Ishikawa (cell line): ENCODE results near the gene CCDC17.

ENCODE experiments used
- CEBPB ChIP-seq: IDR thresholded peaks from 2 replicates; pipeline ENCODE4 v1.6.1; 2012
- CREB1 ChIP-seq: IDR thresholded peaks from 2 replicates; pipeline ENCODE4 v1.6.1; 2012; ENCODE audit warnings: low read depth
- EGR1 ChIP-seq: IDR thresholded peaks from 2 replicates; pipeline ENCODE4 v1.6.1; 2012
- EP300 ChIP-seq: IDR thresholded peaks from 2 replicates; pipeline ENCODE4 v1.6.1; 2012; ENCODE audit warnings: borderline replicate concordance
- FOXM1 ChIP-seq: IDR thresholded peaks from 2 replicates; pipeline ENCODE4 v1.6.1; 2012; ENCODE audit warnings: low read depth, borderline replicate concordance
- NFIC ChIP-seq: IDR thresholded peaks from 2 replicates; pipeline ENCODE4 v1.6.1; 2012
- RAD21 ChIP-seq: IDR thresholded peaks from 2 replicates; pipeline ENCODE4 v1.6.1; 2012; ENCODE audit warnings: low read depth
- TAF1 ChIP-seq: IDR thresholded peaks from 2 replicates; pipeline ENCODE4 v1.6.1; 2012; ENCODE audit warnings: low read depth, mild to moderate bottlenecking
- TCF12 ChIP-seq: IDR thresholded peaks from 2 replicates; pipeline ENCODE4 v1.6.1; 2012; ENCODE audit warnings: low read depth
- TEAD4 ChIP-seq: IDR thresholded peaks from 2 replicates; pipeline ENCODE4 v1.6.1; 2012
- YY1 ChIP-seq: IDR thresholded peaks from 2 replicates; pipeline ENCODE4 v1.6.1; 2012; ENCODE audit warnings: low read depth
- ZBTB7A ChIP-seq: IDR thresholded peaks from 2 replicates; pipeline ENCODE4 v1.6.1; 2012; ENCODE audit warnings: low read depth
- TF ChIP-seq, protein P1 (sequence below): IDR thresholded peaks from 2 replicates; pipeline ENCODE4 v1.6.1; 2012
- TF ChIP-seq, protein P2 (sequence below): IDR thresholded peaks from 2 replicates; pipeline ENCODE4 v1.6.1; 2012
- TF ChIP-seq, protein P3 (sequence below): IDR thresholded peaks from 2 replicates; pipeline ENCODE4 v1.6.1; 2012; ENCODE audit warnings: low read depth, mild to moderate bottlenecking

CCDC17 gene

DNA sequence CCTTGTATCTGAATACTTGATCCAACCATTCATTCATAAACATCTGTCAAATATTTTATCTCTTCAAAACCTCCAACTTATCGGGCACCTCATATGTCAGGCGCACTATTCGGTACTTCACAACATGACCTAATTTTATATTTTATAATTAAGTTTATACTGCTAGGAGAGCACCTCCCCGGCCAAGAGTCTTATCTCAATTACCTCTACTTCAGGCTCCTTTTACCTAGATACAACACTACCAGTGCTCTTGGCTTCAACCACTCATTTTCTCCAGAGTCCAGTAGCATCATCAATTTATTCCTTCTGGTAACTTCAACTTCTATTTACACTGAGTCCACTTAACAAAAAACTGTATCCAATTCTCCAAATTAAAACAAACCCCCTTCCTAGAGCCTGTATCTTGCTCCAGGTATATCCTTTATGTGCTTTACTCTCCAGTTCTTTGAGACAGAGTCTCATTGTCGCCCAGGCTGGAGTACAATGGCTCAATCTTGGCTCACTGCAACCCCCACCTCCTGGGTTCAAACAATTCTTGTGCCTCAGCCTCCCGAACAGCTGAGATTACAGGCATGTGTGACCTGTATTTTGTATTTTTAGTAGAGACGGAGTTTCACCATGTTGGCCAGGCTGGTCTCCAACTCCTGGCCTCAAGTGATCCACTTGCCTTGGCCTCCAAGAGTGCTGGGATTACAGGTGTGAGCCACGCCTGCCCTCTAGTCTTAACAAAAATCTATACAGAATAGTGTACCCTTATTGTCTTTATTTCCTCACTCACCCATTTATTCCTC is 43.7 kb upstream of the CCDC17 start:
- TF ChIP-seq TCF12 (no peak), YY1 (no peak), EP300 (no peak)

DNA sequence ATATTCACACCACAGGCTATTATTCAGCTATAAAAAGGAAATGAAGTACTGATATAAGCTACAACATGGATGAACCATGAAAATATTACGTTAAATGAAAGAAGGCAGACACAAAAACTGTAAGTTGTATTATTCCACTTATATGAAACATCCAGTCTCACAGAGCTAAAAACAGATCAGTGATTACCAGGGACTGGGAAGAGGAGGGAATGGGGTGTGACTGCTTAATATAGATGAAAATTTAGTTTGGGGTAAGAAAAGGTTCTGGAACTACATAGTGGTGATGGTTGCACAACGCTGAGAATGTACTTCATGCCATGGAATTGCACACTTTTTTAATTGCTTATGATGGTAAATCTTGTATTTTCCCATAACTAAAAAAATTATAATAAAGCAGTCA is 43.0 kb upstream of the CCDC17 start:
- TF ChIP-seq, protein P1, sequence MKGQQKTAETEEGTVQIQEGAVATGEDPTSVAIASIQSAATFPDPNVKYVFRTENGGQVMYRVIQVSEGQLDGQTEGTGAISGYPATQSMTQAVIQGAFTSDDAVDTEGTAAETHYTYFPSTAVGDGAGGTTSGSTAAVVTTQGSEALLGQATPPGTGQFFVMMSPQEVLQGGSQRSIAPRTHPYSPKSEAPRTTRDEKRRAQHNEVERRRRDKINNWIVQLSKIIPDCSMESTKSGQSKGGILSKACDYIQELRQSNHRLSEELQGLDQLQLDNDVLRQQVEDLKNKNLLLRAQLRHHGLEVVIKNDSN = no peak
- TF ChIP-seq YY1 (no peak), TAF1 (no peak), TCF12 (no peak), EGR1 (no peak), CEBPB (no peak), NFIC (no peak), EP300 (no peak), CREB1 (no peak), FOXM1 (no peak), RAD21 (no peak), TEAD4 (no peak), ZBTB7A (no peak)
- TF ChIP-seq, protein P2, sequence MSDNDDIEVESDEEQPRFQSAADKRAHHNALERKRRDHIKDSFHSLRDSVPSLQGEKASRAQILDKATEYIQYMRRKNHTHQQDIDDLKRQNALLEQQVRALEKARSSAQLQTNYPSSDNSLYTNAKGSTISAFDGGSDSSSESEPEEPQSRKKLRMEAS = no peak
- TF ChIP-seq, protein P3, sequence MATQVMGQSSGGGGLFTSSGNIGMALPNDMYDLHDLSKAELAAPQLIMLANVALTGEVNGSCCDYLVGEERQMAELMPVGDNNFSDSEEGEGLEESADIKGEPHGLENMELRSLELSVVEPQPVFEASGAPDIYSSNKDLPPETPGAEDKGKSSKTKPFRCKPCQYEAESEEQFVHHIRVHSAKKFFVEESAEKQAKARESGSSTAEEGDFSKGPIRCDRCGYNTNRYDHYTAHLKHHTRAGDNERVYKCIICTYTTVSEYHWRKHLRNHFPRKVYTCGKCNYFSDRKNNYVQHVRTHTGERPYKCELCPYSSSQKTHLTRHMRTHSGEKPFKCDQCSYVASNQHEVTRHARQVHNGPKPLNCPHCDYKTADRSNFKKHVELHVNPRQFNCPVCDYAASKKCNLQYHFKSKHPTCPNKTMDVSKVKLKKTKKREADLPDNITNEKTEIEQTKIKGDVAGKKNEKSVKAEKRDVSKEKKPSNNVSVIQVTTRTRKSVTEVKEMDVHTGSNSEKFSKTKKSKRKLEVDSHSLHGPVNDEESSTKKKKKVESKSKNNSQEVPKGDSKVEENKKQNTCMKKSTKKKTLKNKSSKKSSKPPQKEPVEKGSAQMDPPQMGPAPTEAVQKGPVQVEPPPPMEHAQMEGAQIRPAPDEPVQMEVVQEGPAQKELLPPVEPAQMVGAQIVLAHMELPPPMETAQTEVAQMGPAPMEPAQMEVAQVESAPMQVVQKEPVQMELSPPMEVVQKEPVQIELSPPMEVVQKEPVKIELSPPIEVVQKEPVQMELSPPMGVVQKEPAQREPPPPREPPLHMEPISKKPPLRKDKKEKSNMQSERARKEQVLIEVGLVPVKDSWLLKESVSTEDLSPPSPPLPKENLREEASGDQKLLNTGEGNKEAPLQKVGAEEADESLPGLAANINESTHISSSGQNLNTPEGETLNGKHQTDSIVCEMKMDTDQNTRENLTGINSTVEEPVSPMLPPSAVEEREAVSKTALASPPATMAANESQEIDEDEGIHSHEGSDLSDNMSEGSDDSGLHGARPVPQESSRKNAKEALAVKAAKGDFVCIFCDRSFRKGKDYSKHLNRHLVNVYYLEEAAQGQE = no peak

DNA sequence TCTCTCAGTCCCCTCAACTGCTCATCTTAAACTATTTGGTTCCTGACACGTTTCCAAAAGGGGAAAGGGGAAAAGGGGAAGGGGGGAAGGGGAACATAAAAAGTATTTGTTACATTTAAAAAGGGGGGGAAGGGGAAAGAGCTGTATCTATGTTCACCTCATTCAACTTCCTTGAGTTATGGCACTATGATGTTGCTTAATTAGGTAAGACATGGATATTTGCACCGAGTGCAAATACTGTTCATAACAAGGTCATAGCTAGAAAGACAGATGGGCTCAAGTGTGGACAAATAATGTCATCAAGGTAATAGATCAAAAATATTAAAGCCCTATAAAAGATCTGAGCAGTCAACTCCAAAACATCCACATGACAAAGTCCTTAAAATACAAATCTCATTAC is 36.5 kb upstream of the CCDC17 start:
- TF ChIP-seq TEAD4 (no peak), TAF1 (no peak), CEBPB (no peak), RAD21 (no peak), ZBTB7A (no peak), CREB1 (no peak), TCF12 (no peak), FOXM1 (no peak), EP300 (no peak)
- TF ChIP-seq, protein P1 = no peak
- TF ChIP-seq, protein P2 = no peak

DNA sequence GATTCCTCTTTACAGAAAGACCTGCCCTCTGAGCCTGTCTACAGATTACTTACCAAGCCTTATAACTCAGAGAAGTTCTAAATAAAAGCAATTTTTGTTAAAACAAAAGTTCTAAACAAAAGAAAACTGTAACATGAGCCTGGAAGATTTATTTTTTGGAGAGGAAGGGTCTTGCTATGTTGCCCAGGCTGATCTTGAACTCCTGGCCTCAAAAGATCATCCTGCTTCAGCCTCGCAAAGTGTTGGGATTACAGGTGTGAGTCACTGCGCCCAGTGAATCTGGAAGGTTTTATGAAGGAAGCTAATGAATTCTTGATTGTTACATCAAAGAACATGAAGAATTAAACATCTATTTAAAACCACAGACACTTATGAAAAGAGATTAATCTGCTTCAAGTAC is 35.4 kb upstream of the CCDC17 start:
- TF ChIP-seq RAD21 (no peak), ZBTB7A (no peak), EP300 (no peak), EGR1 (no peak), CREB1 (no peak)
- TF ChIP-seq, protein P3 = no peak
- TF ChIP-seq, protein P1 = no peak

DNA sequence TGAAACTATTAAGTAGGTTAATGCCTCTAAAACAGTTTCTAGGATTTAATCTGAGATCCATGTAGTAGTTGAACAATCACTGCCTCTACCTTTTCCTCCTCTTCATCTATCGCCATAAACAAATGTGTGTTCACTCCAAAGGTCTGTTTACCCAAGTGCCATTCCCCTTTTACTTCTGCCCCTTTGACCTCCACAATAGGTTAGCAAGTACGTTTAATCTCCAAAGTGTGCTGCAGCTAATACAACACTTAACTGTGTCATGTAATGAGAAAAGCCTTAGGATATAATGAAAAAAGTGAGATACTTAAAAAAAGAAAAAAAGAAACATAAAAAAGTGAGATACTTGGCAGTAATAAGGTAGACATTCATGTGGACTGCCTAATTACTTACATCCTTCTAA is 34.3 kb upstream of the CCDC17 start:
- TF ChIP-seq ZBTB7A (no peak), CREB1 (no peak), TAF1 (no peak), NFIC (no peak), FOXM1 (no peak), YY1 (no peak), CEBPB (no peak), EP300 (no peak), TEAD4 (no peak), TCF12 (no peak), RAD21 (no peak)
- TF ChIP-seq, protein P3 = no peak
- TF ChIP-seq, protein P1 = no peak
- TF ChIP-seq, protein P2 = no peak
